ENCODE results near the gene CFAP99.
"Not testable (repeated sequence)": the region's sequence is repeated elsewhere in the genome, so short reads cannot be mapped to it uniquely, and the experiment has no call there.

CFAP99 gene

DNA sequence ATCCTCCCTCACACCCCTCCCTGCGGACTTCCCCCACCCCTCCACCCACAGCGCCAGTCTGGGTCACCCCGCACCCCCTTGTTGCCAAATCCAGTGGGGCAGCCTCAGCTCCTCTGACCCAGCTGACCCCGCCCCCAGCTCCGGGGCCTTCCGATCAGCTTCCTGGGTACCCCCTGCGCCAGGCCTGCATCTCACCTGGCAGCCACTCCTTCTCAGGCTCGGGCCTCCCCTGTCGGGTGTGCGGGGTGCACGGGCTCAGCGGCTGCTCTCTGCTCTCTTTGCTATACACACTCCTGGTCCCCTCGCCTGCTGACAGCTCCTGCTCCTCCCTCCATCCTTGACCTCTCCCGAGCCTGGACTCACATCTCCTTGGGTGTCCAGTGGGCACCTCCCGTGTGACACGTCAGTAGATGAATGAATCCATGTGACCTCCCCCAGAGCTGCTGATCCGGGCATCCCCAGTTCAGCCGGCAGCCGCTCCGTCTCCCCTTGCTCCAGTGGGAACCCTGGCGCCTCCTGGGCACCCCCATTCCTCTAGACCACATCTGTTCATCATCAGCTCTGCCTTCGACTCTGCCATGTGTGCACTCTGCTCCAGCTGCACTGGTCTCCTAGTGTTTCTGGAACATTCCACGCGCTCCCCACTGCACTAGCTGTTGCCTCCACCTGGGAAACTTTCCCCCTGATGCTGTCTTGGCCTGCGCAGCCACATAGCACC is 9.9 kb downstream of the CFAP99 start:
- DNase-seq (ENCODE audit: low spot score) = no peak

DNA sequence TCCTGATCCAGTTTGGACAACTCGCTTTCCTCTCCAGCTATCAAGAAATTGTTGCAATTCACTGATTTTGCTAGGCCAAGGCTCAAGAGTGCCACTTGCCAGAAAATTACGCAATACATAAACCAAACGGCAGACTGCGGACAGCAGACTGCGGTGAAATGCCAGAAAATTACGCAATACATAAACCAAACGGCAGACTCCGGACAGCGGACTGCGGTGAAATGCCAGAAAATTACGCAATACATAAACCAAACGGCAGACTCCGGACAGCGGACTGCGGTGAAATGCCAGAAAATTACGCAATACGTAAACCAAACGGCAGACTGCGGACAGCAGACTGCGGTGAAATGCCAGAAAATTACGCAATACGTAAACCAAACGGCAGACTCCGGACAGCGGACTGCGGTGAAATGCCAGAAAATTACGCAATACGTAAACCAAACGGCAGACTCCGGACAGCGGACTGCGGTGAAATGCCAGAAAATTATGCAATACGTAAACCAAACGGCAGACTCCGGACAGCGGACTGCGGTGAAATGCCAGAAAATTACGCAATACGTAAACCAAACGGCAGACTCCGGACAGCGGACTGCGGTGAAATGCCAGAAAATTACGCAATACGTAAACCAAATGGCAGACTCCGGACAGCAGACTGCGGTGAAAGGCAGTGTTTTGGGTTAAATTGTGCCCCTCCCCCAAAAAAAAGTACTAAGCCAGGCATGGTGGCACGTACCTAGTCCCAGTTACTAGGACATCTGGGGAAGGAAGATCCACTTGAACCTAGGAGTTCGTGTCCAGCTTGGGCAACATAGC is 11.4 kb downstream of the CFAP99 start:
- DNase-seq (ENCODE audit: low spot score) = not testable (repeated sequence)

DNA sequence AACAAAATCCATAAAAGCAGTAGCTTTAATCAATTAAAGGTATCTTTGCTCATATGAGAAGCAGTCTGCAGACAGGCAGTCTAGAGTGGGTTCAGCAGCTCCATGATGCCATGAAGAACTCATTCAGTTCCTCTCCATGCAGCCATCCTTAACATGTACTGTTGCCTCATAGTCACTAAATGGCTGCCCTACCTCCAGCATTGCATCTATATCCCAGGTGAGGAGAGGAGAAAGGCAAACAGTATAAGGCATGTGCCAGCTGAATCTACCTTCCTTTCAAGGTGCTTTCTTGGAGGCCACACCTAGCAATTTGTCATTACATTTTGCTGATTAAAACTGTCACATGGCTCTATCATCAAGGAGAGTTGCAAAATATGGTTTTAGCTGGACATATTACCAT is 13.2 kb downstream of the CFAP99 start:
- DNase-seq (ENCODE audit: low spot score) = no peak

DNA sequence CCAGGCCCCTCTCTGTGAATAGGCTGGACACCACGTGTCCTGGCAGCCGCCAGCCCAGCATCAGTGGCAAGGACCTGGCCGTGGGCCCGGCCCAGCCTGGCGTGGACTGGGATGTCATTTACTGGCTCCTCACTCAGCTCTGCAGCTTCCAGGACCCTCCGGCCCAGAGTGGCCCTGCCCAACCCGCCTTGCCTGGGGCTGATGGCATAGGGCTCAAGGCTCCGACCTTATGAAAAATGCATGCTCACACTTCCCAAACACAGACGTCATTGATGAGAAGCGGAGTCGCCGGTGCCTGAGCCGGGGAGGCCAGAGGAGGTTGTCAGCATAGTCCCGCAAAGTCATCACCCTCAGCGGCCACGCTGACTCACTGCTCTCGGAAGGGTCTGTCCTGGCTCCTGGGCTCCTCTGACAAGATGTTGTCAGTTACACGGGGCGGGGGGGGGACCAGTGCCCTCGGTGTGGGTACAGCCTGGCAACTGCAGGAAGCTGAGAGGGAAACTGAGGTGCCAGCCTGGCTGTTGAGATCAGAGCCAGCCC is 14.3 kb downstream of the CFAP99 start:
- DNase-seq (ENCODE audit: low spot score) = no peak

DNA sequence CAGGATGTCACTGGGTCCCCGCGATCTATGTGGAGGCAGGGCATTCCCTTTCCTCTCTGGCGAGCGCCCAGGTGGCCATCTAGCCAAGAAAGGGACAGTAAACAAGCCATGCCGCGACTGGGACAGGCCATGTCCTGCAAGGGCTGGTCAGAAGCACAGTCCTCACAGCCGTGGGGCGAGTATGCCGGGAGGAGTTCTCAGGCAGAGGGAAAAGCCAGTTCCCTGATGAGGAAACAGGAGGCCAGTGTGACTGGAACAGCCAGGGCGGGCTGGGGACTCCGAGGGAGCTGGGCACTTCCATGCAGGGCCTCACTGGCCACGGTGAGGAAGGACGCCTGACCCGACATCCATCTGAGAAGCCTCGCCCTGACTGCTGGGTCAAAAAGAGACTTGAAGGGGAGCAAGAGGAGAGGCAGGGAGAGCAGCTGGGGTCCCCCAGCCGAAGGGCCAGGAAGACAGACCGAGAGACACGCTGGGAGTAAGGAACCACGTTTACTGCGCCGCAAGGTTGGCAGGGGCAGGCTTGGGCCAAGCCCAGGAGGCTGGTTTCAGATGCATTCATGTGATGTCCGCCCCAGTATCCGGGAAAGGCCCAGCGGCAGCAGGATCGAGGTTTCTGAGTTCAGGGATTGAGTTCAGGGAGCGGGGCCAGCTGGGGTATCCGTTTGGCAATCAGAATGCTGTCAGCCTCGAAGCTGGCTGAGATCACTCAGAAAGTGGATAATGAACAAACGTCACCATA is 15.0 kb downstream of the CFAP99 start:
- DNase-seq (ENCODE audit: low spot score) = no peak

DNA sequence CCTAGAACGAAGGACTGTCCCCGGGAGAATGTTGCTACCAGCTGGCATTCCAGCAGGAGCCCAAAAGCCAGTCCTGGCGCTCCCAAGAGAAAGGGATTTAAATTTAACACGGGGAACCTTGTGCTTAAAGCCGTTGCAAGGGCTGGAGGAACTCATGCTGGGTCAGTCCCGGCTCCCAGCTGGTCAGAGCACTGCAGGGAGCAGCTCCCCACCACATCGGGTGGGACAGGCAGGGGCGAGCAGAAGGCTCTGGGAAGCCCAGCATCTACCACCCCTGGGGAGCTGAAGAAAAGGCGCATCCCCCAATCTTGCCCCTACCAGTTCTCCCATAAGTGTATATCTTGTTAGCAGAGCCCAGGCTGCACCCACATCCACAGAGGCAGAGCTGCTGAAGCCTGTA is 15.7 kb downstream of the CFAP99 start:
- no peak for DNase-seq (ENCODE audit: low spot score)

DNA sequence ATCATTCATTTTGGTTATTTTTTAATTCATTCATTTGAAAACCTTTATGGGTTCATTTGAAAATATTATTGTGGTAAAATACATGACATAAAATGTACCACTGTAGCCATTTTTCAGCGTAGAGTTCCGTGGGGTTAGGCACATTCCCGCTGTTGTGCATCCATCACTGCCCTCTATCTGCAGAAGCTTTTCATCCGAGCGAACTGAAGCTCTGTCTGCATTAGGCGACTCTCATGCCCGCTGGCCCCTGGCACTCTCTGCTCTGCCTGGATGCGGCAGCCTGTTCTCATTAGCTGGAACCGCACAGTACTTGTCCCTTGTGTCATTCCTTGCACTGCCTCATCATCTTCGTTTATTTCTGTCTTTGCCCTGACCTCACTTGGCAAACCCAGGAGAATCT is 17.5 kb downstream of the CFAP99 start:
- no peak for DNase-seq (ENCODE audit: low spot score)

DNA sequence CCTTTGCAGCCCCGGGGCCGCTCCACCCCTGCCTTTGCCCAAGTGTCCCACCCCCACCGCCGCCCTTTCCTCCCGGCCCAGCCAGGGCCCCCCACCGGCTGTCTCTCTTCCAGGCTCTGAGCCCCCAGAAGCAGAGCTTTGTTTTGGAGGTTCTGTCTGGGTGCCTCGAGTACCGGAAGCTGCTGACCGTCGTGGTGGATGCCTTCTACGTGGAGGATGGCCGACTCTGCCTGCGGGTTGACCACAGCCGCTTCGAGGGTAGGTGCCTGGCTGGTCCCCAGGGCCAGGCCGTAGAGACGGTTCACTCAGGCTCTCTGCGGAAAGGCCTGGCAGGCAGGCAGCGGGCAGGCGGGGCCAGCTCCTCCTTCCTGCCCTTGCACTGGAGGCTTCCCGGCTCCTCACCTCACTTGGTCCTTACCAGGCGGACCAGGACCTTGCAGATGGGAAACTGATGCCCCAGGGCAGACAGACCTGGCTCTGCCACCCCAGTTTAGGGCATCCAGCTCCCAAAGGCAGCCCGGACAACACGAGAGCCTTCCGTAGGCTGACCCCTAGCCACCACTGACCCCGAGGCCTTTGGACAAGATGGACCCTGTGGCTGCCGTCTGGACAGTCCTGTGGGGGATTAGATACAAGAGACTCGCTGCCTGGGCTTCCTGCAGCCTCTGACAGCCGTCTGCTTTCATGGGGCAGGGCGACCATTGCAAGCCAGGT is 18.2 kb downstream of the CFAP99 start:
- DNase-seq (ENCODE audit: low spot score) = no peak

DNA sequence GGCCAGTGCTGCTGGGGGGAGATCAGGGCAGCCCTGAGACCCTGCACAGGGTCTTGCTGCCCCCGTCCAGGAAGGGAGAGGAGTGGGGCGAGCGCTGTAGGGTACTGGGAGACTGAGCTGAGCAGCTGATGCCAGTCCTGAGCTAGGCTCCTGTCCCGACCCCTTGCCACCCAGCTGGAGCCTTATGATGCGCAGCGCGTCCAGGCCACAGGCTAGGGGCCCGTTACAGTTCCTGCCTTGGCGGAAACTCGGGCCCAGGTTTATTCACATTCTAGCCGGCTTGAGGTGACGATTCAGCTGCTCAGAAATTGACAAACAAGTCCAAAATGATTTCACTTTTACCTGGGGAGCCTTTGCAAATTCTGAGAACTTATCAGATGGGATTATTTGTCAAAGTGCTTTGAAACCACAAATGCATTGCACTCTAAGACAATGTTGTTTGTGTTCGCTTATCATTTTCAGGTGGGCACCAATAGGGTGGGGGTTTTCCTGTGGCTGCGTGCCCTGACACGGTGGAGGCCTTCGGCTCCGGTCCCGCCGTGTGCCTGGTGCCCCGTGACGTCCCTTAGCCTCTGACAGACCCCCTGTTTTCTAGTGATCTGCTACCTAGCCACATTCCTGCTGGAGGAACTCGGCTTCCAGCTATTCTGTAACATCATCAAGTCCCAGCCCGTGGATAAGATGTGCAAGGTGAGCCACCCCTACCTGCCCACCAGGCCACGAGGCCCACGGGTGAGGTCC is 18.9 kb downstream of the CFAP99 start:
- no peak for DNase-seq (ENCODE audit: low spot score)

DNA sequence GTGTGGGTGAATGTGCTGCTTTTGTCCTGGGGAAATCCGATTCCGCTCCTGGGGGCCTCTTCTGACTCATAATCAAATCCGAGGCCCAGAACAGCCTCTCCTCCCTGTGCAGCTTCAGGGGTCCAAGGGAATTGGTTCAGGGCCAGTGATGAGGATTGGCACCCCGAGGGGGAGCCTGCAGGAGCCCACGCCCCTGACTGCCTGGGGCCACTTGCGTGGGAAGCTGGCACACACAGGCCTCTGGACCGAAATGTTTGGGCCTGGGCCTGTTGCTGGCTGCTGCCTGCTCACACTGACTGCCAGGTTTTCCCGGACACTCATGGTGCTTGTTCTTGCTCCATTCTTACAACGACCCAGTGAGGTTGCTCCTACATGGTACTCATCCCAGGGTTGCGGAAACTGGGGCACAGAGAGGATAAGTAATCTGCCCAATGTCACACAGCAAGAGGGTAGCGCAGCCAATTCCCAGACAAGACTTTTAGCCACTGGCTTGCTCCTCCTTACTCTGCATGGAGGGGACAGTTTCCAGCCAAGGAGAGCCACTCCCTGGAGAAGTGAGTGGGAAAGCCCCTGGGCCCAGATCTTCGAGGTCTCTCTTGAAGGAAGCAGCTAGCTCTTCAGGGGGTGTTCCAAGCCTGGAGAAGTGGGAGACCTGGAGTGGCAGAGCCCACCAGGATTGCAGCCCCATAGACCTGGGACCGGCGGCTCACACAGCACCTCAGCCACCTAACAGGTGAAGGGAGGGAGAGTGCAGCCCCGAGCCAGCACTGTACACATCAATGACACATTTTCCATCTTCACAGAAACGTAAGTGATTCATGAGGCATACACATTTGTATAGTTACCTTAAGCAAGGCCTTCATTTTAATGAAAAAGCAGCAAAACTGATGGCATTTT is 20.3 kb downstream of the CFAP99 start:
- DNase-seq (ENCODE audit: low spot score) = no peak

DNA sequence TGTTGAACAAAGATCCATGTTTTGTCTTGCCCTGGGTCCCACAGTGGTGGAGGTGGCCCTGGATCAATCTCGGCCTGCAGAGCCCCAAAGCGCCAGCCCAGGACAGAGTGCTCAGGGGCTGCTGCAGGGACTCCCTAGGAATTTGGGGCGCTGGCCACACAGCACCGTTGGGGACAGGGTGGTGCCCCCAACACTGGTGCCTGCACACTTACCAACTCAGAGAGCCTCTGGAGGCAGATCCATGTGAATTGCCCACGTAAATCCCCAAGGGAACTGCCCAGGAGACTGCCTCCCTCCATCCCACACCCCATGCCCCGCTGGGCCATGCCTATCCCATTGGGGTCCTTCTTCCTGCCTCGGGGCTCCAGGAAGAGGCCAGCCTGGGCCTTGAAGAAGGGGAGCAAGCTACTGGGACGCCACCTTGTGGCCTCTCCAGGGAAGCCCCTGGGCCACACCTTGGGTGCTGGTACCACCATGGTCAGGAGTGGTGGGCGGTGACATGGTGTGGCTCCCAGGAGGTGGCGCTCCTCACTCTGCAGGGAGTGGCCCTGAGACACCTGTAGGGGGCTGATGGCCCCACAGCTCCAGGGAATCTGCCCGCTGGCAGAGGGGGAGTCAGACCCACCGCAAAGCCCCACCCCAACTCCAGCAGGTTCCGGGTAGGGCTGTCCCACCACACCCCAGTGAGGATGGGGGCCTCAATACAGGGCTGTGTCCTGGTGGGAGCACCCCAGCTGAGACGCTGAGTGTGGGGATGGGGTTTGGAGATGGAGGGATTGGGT is 22.8 kb downstream of the CFAP99 start:
- peak; percentile 64 for DNase-seq (ENCODE audit: low spot score)

DNA sequence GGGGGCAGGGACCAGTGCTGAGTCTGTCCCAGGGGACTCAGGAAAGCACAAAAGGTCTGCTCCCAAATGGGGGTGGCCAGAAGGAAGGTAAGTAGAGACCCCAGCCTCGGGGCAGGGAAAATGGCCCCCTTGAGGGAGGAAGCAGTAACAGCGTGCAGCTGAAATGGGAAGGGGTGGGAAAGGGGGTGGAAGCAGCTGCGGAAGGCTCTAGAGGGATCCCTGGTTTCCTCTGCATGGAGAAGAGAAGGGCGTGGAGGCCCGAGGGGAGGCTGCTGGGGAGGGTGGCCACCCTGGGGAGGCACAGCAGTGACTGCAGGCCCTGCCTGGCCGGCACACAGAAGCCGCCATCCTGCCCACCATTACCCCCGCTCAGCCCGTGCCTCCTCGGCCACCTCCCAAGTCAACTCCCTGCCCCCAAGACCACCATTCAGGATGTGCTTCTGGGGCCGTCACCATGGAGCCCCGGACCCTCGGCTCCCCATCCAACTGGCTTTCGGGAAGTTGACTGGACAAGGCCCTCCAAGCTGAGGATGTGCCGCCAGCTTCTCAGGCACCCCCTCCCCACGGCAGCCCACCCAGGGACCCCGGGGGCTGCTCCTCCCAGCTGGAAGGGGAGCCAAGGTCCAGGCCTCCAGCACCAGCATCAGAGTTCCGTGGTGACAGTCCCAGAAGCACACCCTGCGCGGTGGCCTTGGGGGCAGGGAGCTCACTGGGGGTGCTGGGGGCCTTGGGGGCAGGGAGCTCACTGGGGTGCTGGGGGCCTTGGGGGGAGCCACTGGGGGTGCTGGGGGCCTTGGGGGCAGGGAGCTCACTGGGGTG is 23.6 kb downstream of the CFAP99 start:
- no peak for DNase-seq (ENCODE audit: low spot score)

DNA sequence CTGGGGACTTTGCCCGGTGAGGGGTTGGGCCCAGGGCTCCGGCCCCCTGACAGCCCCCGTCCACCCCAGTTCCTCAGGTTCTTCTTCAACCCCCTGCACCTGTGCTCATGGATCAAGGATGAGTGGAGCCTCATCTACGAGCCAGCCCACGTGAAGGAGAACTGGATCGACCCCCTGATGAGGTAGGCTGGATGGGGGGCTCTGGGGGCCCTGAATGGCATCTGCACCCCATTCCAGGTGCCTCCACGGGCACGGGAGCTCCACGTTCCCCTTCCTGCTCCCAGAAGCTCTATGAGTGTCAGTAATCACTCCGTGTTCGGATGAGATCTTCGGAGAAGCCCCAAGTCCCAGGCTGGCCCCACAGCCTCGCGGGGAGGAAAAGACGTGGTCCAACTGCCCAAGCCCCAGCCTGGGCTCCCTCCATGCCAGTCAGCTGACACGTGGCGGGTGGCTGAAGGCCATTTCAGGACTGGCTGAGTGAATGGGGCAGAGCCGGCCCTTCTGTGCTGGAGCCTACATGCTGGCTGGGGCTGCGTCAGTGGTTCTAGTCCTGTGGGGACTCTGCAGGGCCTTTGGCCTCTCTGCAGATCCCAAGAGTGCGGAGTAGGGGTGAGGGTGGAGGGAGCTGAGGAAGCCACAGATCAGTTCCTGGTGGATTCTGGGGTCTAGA is 24.4 kb downstream of the CFAP99 start:
- no peak for DNase-seq (ENCODE audit: low spot score)

DNA sequence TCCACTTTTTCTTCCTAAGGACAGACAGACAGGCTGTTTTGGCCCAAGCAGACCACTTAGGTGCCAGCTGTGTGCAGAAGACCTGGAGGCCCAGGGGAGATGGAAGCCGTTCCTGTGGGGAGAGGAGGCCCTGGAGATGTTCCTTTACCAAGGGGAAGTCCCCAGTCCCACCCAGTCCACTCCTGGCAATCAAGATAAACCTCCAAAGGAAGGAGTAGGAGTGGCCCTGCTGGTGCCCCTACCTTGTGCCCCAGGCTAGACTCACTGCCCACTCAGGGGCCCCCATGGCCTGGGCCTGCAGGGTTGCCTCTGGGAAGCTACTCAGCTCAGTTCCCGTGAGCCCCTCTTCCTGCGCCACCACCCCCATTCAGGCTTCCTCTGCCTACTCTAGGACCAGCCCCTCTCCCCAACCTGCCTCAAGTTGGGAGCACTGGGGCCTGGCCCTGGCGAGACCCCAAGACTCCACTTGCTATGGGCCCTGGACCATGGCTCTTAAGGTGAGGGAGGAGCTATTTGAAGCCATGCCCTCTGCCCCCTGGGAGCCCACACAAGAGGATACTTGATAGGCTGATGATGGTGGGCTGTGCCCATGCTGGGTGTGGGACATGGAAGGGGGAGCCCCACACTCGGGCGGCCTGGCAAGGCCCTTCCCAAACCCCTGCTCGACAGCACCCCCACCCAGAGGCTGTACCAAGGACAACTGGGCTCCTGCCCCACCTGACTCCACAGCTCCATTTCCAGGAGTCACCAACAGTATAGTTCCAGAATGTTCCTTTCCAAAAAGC is 25.4 kb downstream of the CFAP99 start:
- DNase-seq (ENCODE audit: low spot score) = no peak

DNA sequence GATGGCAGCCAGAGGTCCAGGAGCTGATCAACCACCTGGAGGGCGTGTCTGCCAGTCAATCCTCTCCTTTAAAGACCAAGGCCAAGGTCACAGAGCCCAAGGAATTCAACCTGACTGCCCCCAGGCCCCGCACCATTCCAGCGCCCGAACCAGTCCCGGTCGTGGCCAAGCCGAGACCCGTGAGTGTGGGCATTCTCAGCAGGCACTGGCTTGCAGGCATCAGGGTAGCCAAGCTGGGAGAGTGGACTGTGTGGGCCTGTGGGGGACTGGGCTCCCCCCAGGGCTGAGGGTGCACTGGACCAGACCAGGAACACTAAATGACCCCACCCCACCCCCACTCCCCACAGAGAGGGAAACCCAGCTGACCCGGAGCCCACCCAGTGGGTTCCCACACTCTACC is 26.4 kb downstream of the CFAP99 start:
- no peak for DNase-seq (ENCODE audit: low spot score)

DNA sequence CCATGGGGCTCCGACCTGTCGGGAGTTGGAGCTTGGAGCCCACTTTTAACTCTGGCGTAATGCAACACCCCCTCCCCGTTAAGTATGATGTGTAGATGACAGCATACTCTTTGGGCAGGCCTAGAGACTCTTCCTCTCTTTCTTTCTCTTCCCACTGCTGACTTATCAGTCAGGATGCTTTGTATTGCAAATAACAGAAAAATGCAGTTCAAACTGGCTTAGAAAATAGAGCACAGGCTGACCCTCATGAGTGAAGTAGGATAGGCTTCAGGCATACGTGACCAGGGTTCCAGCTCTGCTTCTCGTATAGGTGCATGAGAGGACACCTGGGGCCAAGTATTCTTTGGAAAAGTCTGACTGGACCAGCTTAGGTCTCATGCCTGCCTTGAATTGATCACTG is 26.8 kb downstream of the CFAP99 start:
- DNase-seq (ENCODE audit: low spot score) = no peak

Measured in SK-N-DZ (cell line).